Activated CD4-positive, alpha-beta T cell treated with anti-CD3 and anti-CD28 coated beads, Interleukin-2, amount 50 U/mL, for 4 hours (primary cell): ENCODE measurements around the gene ANKRD13B.
A peak's percentile ranks its signal among the peaks of the same experiment; 100 is the strongest.
"Not testable (repeated sequence)": the region's sequence is repeated elsewhere in the genome, so short reads cannot be mapped to it uniquely, and the experiment has no call there.

ENCODE experiments used
- DNase-seq, 2 experiments: peaks; one replicate each; pipeline ENCODE4 v3.0.0-alpha.2; 2020

ANKRD13B gene

GRCh38 chr17:29620271-29620670 is 27.3 kb downstream of the ANKRD13B start:
- no peak for DNase-seq

- DNase-seq = no peak
Measured at GRCh38 chr17:29620779-29621500, 28.0 kb downstream of the ANKRD13B start.

GRCh38 chr17:29621751-29622194 is 28.8 kb downstream of the ANKRD13B start:
- no peak for DNase-seq

GRCh38 chr17:29622337-29623282 is 29.7 kb downstream of the ANKRD13B start, which contains the start of gene CORO6:
Gene CORO6 (minus strand): TSS chr17:29622912. CDS start chr17:29621421, 1,491 bp downstream.
- peak; percentile 52 to 58 for DNase-seq

- no peak for DNase-seq
Measured at GRCh38 chr17:29623283-29623647, 30.3 kb downstream of the ANKRD13B start.

GRCh38 chr17:29624586-29624985 is 31.7 kb downstream of the ANKRD13B start:
- no peak for DNase-seq

- no peak for DNase-seq
Measured at GRCh38 chr17:29625037-29625750, 32.3 kb downstream of the ANKRD13B start.

GRCh38 chr17:29627951-29628350 is 35.0 kb downstream of the ANKRD13B start:
- DNase-seq = no peak

GRCh38 chr17:29628644-29629043 is 35.7 kb downstream of the ANKRD13B start:
- no peak for DNase-seq

GRCh38 chr17:29629839-29630238 is 36.9 kb downstream of the ANKRD13B start:
- no peak for DNase-seq

- DNase-seq = no peak
Measured at GRCh38 chr17:29630630-29631193, 37.8 kb downstream of the ANKRD13B start.

GRCh38 chr17:29633886-29634285 is 41.0 kb downstream of the ANKRD13B start:
- DNase-seq = no peak

- DNase-seq = no peak
Measured at GRCh38 chr17:29640413-29640812, 47.5 kb downstream of the ANKRD13B start.

GRCh38 chr17:29640981-29641642 is 48.2 kb downstream of the ANKRD13B start:
- DNase-seq = no peak

- no peak for DNase-seq
Measured at GRCh38 chr17:29642171-29642611, 49.3 kb downstream of the ANKRD13B start.

GRCh38 chr17:29643817-29644160 is 50.9 kb downstream of the ANKRD13B start:
- no peak for DNase-seq

GRCh38 chr17:29645515-29646051 is 52.7 kb downstream of the ANKRD13B start:
- DNase-seq = no peak

GRCh38 chr17:29648005-29648404 is 55.1 kb downstream of the ANKRD13B start:
- no peak for DNase-seq

GRCh38 chr17:29649359-29649758 is 56.4 kb downstream of the ANKRD13B start:
- DNase-seq = no peak

- DNase-seq = no peak
Measured at GRCh38 chr17:29650396-29650795, 57.5 kb downstream of the ANKRD13B start.

GRCh38 chr17:29651913-29652312 is 59.0 kb downstream of the ANKRD13B start:
- not testable (repeated sequence) for DNase-seq

GRCh38 chr17:29652976-29653375 is 60.0 kb downstream of the ANKRD13B start:
- DNase-seq = no peak
